Kidney (tissue), 14 donors: ENCODE measurements around the gene DOCK6. TPM values are rescaled to one million over a fixed set of nuclear protein-coding genes. Genes with fewer than 3 reads are reported as not detected.

ENCODE experiments used
- DNase-seq, 5 donors: peaks; one replicate each; pipeline ENCODE4 v3.0.0-alpha.2; 2013 to 2020
- FAIRE-seq: peaks from 2 replicates; lab custom pipeline; 2012; peaks lifted over from hg19 to GRCh38; lab: Jason Lieb, UNC
- H3K27ac ChIP-seq, 2 donors: one replicate each; pipeline ENCODE4 v1.7.0; 2013; ENCODE audit warnings: low read depth in 2 of 2, low read length in 2 of 2, inconsistent platforms in 1 of 2
- H3K27me3 ChIP-seq: one replicate; pipeline ENCODE4 v1.7.1; 2013; ENCODE audit warnings: low read length, inconsistent platforms; ENCODE audit not compliant: control insufficient read depth, insufficient read depth
- H3K36me3 ChIP-seq, 3 donors: one replicate each; pipeline versions ENCODE4 v1.7.0 to v1.7.1; 2013; ENCODE audit warnings: low read length in 3 of 3, control low read depth in 1 of 3, inconsistent platforms in 1 of 3; ENCODE audit not compliant: insufficient read depth in 3 of 3, control insufficient read depth in 2 of 3
- H3K4me1 ChIP-seq, 3 donors: one replicate each; pipeline versions ENCODE4 v1.7.0 to v1.7.1; 2013; ENCODE audit warnings: low read length in 3 of 3, inconsistent platforms in 1 of 3, low read depth in 1 of 3; ENCODE audit not compliant: control insufficient read depth in 2 of 3, insufficient read depth in 2 of 3
- H3K4me3 ChIP-seq, 3 donors: one replicate each; pipeline versions ENCODE4 v1.7.0 to v1.8.1; 2013; ENCODE audit warnings: low read length in 3 of 3, control low read depth in 1 of 3, inconsistent platforms in 1 of 3
- H3K9ac ChIP-seq, 3 donors: one replicate each; pipeline versions ENCODE4 v1.7.0 to v1.7.1; 2013; ENCODE audit warnings: low read length in 3 of 3, control low read depth in 1 of 3, inconsistent platforms in 1 of 3
- H3K9me3 ChIP-seq, 3 donors: one replicate each; pipeline versions ENCODE4 v1.7.0 to v1.7.1; 2013; ENCODE audit warnings: low read length in 3 of 3, control low read depth in 1 of 3, inconsistent platforms in 1 of 3; ENCODE audit not compliant: control insufficient read depth in 2 of 3, insufficient read depth in 1 of 3
- intact Hi-C: fragments of 100-400 bp; cut with DNase I; formaldehyde crosslinking; loops from one replicate; pipeline ENCODE4 v1.11.1; 2022
- polyA plus RNA-seq: library from polyadenylated mRNA; stranded (reverse); fragments of 350-450 nt; fragmentation: Illumina TruSeq; extraction: RNeasy Lipid Tissue Mini Kit (QIAGEN cat#74804); gene quantifications from one replicate; pipeline ENCODE4 v1.2.3, GENCODE V29; 2014; ENCODE audit warnings: low read depth, low replicate concordance; ENCODE audit not compliant: insufficient read depth
- total RNA-seq: library from RNA; stranded (reverse); fragmentation: NEBNext Ultra II Directional; extraction: Animal tissue kit (Norgen Biotek cat#: 25700); gene quantifications from one replicate; pipeline ENCODE4 v1.2.1, GENCODE V29; 2021
- TF ChIP-seq, protein P1 (sequence below): IDR thresholded peaks from 3 replicates; pipeline ENCODE4 v1.5.1; 2012; ENCODE audit warnings: mild to moderate bottlenecking, moderate library complexity, borderline replicate concordance; ENCODE audit not compliant: insufficient read depth; ENCODE audit errors: extremely low read depth
- donor health status: control.
- donor health status: control.
- donor health status: control.
- donor health status: control.
- donor health status: control.
- donor health status: DM: yes; HTN: yes; CAD: no.
- donor health status: Normal renal cell carcinoma (clear cell type).

The DOCK6 gene
- total and polyA plus RNA-seq, 2 donors from 2014 or later, result 45.8 to 112 TPM

DNA sequence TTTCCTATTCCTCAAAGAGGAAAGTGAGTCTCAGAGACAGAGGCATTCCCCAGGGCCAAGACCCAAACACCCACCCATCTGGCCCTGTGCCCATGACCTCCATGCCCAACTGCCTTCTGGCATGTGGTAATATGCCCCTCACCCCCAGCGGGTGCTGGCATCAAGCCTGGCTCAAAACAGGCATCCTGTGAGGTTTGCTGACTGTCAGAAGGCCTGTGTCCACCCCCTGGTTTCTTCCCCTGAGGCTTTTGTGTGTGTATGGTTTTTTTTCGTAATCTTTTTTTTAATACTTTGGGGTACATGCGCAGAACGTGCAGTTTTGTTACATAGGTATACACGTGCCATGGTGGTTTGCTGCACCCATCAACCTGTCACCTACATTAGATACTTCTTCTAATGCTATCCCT, 57.4 kb downstream of the DOCK6 start:
- Histone ChIP-seq H3K4me1 (peaks cover 0 to 11% (median 10%) of the 10 kb centered on the region in 3 donors), H3K9ac (no peak overlapping the region), H3K36me3 (peaks cover 0 to 4% (median 0%) of the 10 kb centered on the region in 3 donors), H3K27me3 (no peaks in the 10 kb centered on the region), H3K27ac (peak overlapping the region in 1 of 2 donors; percentile 23), H3K9me3 (no peaks in the 10 kb centered on the region), H3K4me3 (no peak overlapping the region)
- intact Hi-C loops, result loop anchor here (5.0 kb wide), 1 partner anchor 68 kb away; no protein-coding TSS in a partner anchor
- FAIRE-seq (no peak), DNase-seq (peak in 1 of 5 donors; percentile 91)
- TF ChIP-seq, protein P1, sequence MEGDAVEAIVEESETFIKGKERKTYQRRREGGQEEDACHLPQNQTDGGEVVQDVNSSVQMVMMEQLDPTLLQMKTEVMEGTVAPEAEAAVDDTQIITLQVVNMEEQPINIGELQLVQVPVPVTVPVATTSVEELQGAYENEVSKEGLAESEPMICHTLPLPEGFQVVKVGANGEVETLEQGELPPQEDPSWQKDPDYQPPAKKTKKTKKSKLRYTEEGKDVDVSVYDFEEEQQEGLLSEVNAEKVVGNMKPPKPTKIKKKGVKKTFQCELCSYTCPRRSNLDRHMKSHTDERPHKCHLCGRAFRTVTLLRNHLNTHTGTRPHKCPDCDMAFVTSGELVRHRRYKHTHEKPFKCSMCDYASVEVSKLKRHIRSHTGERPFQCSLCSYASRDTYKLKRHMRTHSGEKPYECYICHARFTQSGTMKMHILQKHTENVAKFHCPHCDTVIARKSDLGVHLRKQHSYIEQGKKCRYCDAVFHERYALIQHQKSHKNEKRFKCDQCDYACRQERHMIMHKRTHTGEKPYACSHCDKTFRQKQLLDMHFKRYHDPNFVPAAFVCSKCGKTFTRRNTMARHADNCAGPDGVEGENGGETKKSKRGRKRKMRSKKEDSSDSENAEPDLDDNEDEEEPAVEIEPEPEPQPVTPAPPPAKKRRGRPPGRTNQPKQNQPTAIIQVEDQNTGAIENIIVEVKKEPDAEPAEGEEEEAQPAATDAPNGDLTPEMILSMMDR, result no peak

DNA sequence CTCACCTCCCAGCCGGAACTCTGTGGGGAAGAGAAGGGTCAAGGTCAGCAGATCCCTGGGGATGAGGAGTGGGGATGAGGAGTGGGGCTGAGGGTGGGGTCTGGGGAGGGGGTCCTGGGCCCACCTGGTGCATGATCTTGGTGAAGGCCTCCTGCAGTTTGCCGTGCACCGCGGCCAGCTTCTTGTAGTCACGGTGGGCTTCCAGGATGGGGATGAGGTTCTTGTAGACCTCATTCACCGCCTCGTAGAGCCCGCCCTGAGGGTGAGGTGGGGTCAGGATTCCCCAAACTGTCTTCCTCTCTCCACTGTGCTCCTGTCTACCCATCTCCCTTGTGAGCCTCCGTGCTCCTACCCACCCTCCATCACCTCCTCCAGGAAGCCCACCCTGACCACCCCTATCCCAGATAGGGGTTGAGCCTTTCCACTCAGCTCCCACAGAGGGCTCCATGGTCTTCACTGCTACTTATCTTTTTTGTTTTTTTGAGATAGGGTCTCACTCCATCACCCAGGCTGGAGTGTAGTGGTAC, 58.2 kb downstream of the DOCK6 start:
- Histone ChIP-seq H3K27ac (peak overlapping the region; percentile 75 to 85), H3K27me3 (no peaks in the 10 kb centered on the region), H3K9ac (no peak overlapping the region), H3K36me3 (peaks cover 0 to 7% (median under 1%) of the 10 kb centered on the region in 3 donors), H3K9me3 (no peaks in the 10 kb centered on the region), H3K4me1 (peaks cover 0 to 14% (median 11%) of the 10 kb centered on the region in 3 donors), H3K4me3 (no peak overlapping the region)
- intact Hi-C loops, result loop anchor here (5.0 kb wide), 1 partner anchor 67 kb away; no protein-coding TSS in a partner anchor
- TF ChIP-seq, protein P1, result no peak
- DNase-seq (no peak), FAIRE-seq (no peak)

DNA sequence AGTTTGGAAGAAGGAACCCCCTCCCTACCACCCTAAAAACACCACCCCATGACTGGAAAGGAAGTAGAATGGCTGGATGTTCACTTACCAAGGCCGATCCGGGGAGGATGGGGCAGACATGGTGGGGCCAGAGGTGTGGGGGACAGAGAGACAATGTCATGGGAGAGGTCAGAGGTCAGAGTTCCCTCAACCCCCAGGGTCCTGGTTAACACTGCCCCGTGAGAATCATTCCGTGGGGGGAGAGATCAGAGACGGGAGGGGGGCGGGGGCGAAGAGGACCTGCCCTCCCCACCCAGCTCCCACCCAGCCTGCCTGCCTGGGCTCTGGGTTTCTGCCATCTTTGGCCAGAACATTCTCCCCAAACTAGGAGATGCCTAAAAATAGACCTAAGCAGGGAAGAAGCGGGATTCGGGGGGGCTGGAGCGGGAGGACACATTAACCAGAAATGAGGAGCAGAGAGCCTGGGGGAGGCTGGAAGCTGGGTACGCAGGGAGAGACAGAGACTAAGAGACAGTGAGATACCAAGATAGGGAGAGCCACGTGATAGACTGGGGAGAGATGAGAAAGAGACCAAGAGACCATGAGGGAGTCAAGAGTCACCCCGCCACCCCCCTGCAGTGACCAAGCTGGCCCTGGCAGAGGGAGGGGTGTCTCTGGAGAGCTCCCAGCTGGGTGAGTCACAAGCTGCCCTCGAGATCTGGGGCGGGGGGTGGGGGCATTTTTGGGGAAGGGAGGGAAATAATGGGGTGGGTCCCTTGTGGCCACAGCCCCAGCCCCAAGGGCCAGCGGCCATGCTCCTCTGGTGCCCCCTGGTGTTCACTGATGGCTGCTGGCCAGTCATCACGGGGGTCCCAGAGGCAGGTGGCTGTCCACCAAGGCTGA, 58.9 kb downstream of the DOCK6 start:
- Histone ChIP-seq H3K4me3 (no peak overlapping the region), H3K9ac (peak overlapping the region in 1 of 3 donors; percentile 1), H3K27me3 (no peaks in the 10 kb centered on the region), H3K36me3 (peaks cover 0 to 7% (median 0%) of the 10 kb centered on the region in 3 donors), H3K27ac (peak overlapping the region; percentile 75 to 85), H3K9me3 (no peaks in the 10 kb centered on the region), H3K4me1 (peaks cover 0 to 18% (median 15%) of the 10 kb centered on the region in 3 donors)
- intact Hi-C loops, result loop anchor here (5.0 kb wide), 1 partner anchor 66 kb away; no protein-coding TSS in a partner anchor
- DNase-seq, result peak; percentile 41 to 94 (median 73)
- TF ChIP-seq, protein P1, result peak; percentile 70
- no peak for FAIRE-seq
